ENCODE measurements around the gene TFAM.

TFAM gene

DNA sequence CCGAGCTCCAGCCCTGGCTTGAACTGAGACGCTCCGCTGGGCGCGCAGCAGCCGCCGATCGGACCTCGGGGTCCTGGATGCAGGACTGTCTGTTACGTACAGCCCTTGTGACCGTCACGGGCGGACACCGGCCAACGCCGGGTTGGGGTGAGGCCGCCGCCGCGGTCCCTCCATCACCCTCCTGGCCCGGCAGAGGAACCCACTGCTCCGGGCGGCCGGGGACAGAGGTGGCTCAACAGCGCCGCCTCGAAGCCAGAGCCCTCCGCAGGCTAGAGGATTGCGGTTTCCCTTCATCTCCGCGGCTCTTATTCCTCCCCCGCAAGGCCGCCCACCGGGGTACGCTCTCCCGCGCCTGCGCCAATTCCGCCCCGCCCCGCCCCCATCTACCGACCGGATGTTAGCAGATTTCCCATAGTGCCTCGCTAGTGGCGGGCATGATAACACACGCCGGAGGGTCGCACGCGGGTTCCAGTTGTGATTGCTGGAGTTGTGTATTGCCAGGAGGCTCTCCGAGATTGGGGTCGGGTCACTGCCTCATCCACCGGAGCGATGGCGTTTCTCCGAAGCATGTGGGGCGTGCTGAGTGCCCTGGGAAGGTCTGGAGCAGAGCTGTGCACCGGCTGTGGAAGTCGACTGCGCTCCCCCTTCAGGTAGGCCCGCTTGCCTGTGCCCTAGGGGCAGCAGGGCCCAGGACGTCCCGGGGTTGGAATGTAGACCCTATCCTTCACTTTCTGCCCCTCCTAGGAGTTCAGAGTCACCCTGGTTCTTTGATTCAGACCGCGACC, at the start of gene TFAM:
TSS of gene TFAM (plus strand) at position 412 of the 785 bp plus-strand sequence. CDS start at position 550, 138 bp downstream.
- peaks cover 34% of the 10 kb centered on the region for H3K4me1 Mint-ChIP-seq (ENCODE audit: low read depth)
- peak within 1 kb of the TSS; percentile 98 for H3K27ac Mint-ChIP-seq
- peak within 1 kb of the TSS; percentile 98 for H3K4me3 Mint-ChIP-seq
- H3K9me3 Mint-ChIP-seq, result no peaks in the 10 kb centered on the region
- DNase-seq (ENCODE audit: low spot score), result peak; percentile 94
- peaks cover 33% of the 10 kb centered on the region for H3K36me3 Mint-ChIP-seq (ENCODE audit: low read depth)
- H3K27me3 Mint-ChIP-seq (ENCODE audit: low read depth), result peaks cover 3% of the 10 kb centered on the region

DNA sequence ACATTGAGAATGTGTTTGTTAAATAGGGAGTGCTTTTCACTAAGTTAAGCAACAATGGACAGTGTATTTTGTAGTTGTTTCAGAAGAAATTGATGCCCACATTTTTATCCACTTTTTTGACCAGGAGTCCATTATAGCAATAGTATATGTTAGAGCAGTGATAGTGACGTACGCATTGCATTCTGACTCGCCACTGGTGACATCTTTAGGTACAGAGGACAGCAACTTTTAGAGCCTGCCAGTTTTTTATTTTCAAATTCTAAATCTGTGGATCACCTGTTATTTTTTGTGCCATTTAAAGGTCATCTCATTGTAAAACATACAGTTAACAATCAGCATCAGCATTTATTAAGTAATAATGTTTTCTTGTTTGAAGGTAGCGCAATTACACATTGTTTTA, 49.0 kb upstream of the TFAM start:
- peaks cover 24% of the 10 kb centered on the region for H3K4me1 Mint-ChIP-seq (ENCODE audit: low read depth)
- no peak for DNase-seq (ENCODE audit: low spot score)

DNA sequence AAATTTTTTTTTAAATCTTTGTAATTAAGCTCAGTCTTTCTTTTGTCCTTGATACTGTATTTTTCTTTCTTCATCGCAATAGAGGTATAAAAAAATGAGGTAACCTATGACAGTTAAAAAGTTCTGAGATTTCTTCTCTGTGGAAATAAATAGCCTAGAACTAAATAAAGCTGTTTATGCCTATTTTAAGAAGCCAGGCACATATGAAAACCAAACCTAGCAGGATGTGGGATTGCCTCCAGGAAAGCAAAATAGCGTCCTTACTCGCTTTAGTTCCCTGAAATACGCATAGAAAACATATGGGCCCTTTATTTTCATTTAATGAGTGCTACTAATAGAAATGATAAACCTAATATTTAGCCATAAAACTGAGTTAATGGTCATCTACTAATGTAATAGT, 43.8 kb upstream of the TFAM start:
- peaks cover 2% of the 10 kb centered on the region for H3K36me3 Mint-ChIP-seq (ENCODE audit: low read depth)
- no peaks in the 10 kb centered on the region for H3K27me3 Mint-ChIP-seq (ENCODE audit: low read depth)
- H3K4me3 Mint-ChIP-seq, result no peak overlapping the region
- no peaks in the 10 kb centered on the region for H3K9me3 Mint-ChIP-seq
- H3K4me1 Mint-ChIP-seq (ENCODE audit: low read depth), result peaks cover 14% of the 10 kb centered on the region
- H3K27ac Mint-ChIP-seq, result no peak overlapping the region
- no peak for DNase-seq (ENCODE audit: low spot score)

More for the DNA sequence above, 49.0 kb upstream of the TFAM start:
- no peaks in the 10 kb centered on the region for H3K9me3 Mint-ChIP-seq
- H3K4me3 Mint-ChIP-seq, result peak overlapping the region; percentile 94
- peaks cover 8% of the 10 kb centered on the region for H3K27me3 Mint-ChIP-seq (ENCODE audit: low read depth)
- H3K36me3 Mint-ChIP-seq (ENCODE audit: low read depth), result peaks cover 6% of the 10 kb centered on the region
- H3K27ac Mint-ChIP-seq, result no peak overlapping the region

DNA sequence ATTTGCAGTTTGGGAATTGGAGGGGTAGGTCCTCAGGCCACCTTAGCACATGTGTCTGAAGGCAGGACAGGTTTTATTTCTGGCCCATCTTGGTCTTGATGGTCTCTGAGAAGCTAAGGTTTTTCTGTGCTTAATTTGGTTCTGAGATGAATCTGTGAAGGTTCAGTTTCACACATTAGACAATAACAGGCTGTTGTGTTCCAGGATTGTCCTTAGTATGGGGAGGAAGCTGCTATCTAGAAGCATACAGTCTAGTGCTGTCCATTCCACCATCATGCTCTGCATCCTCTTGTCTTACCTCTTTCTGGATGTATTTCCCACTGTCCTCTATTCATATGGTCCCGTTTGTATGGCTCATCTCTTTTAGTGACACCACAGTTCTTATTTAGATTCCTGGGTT, 43.3 kb upstream of the TFAM start:
- peaks cover 12% of the 10 kb centered on the region for H3K4me1 Mint-ChIP-seq (ENCODE audit: low read depth)
- no peaks in the 10 kb centered on the region for H3K9me3 Mint-ChIP-seq
- H3K4me3 Mint-ChIP-seq, result no peak overlapping the region

DNA sequence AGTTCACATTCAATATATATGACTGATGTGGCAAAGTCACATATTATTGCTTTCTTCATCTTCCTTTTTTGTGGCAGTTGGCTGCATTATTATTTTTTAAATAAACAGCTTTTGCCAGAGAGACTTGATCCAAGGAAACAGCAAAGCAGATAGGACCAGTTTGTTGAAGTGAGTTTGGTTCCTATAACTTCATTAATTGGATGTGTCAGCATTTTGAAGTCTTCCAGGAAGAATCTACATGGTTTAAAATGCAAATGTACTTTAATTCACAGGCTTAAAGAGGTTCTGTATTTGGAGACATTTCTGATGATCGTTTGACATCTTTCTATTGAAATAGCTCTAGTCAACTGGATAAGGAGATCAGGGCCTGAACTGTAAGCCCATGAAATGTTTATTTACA, 37.2 kb upstream of the TFAM start:
- DNase-seq (ENCODE audit: low spot score), result no peak
- no peaks in the 10 kb centered on the region for H3K27me3 Mint-ChIP-seq (ENCODE audit: low read depth)
- peaks cover 2% of the 10 kb centered on the region for H3K4me1 Mint-ChIP-seq (ENCODE audit: low read depth)
- H3K36me3 Mint-ChIP-seq (ENCODE audit: low read depth), result peaks cover 4% of the 10 kb centered on the region
- no peak overlapping the region for H3K27ac Mint-ChIP-seq
- H3K9me3 Mint-ChIP-seq, result no peaks in the 10 kb centered on the region
- no peak overlapping the region for H3K4me3 Mint-ChIP-seq

More for the DNA sequence above, 43.3 kb upstream of the TFAM start:
- Mint-ChIP-seq H3K27me3 (ENCODE audit: low read depth) (no peaks in the 10 kb centered on the region), H3K36me3 (ENCODE audit: low read depth) (peaks cover 4% of the 10 kb centered on the region), H3K27ac (no peak overlapping the region)
- no peak for DNase-seq (ENCODE audit: low spot score)

DNA sequence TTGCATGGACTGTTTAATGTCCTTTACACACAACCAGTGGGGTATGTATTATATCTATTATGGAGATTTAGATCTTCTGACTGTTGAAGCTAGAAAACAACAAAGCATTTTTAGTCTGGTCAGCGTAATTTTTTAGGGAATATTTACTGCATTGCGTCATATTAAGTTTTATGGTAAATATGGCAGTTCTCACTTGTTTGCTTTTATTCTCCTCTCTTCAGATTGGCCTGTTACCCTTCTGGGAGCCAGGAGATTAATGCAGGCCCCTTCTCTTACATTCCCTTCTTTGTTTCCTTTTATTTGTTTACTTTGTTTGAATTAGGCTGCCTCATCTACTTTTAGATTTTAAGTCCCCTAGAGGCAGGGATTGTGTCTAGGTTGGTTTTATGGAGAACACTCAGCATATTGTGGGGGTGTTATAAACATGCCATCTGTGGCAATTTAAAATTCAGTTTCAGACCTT, 36.6 kb upstream of the TFAM start:
- H3K36me3 Mint-ChIP-seq (ENCODE audit: low read depth), result peaks cover 4% of the 10 kb centered on the region
- no peak overlapping the region for H3K27ac Mint-ChIP-seq
- peaks cover 2% of the 10 kb centered on the region for H3K4me1 Mint-ChIP-seq (ENCODE audit: low read depth)
- H3K9me3 Mint-ChIP-seq, result no peaks in the 10 kb centered on the region
- H3K4me3 Mint-ChIP-seq, result no peak overlapping the region
- no peaks in the 10 kb centered on the region for H3K27me3 Mint-ChIP-seq (ENCODE audit: low read depth)
- DNase-seq (ENCODE audit: low spot score), result no peak

DNA sequence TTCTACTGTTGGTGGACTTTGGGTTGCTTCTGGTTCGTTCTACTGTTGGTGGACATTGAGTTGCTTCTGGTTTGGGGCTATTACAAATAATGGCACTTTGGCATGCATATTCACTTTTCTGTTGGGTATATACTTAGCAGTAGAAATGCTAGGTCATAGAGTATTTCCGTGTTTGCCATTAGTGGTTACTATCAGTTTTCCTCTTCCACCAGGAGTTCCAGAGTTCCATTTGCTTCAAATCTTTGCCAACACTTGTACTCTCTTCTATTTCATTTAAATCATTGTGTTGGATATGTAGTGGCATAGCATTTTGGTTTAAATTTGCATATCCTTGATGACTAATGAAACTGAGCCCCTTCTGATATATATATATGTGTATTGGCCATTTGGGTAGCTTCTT, 35.2 kb upstream of the TFAM start:
- Mint-ChIP-seq H3K27ac (no peak overlapping the region), H3K4me1 (ENCODE audit: low read depth) (peaks cover 2% of the 10 kb centered on the region), H3K9me3 (no peaks in the 10 kb centered on the region), H3K36me3 (ENCODE audit: low read depth) (peaks cover 4% of the 10 kb centered on the region), H3K4me3 (no peak overlapping the region), H3K27me3 (ENCODE audit: low read depth) (no peaks in the 10 kb centered on the region)
- no peak for DNase-seq (ENCODE audit: low spot score)

DNA sequence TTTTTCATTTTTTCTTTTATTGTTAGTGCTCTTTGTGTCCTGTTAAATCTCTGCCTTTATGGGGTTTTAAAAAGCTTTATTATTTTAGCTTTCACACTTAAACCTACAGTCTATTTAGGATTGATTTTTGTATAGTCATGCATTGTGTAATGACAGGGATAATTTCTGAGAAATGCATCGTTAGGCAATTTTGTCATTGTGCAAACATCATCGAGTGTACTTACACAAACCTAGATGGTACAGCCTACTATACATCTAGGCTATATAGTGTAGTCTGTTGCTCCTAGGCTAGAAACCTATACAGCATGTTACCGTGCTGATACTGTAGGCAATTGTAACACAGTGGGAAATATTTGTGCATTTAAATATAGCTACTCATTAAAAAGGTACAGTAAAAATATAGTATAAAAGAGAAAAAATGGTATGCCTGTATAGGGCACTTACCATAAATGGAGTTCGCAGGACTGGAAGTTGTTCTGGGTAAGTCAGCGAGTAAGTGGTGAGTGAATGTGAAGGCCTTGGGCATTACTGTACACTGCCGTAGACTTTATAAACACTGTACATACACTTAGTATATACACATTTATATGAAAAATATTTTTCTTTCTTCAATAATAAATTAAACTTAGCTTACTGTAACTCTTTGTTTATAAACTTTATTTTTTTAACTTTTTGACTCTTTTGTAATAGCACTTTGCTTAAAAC, 34.4 kb upstream of the TFAM start:
- Mint-ChIP-seq H3K9me3 (no peaks in the 10 kb centered on the region), H3K27me3 (ENCODE audit: low read depth) (no peaks in the 10 kb centered on the region), H3K27ac (no peak overlapping the region), H3K36me3 (ENCODE audit: low read depth) (peaks cover 4% of the 10 kb centered on the region), H3K4me1 (ENCODE audit: low read depth) (peaks cover 2% of the 10 kb centered on the region), H3K4me3 (no peak overlapping the region)
- no peak for DNase-seq (ENCODE audit: low spot score)

DNA sequence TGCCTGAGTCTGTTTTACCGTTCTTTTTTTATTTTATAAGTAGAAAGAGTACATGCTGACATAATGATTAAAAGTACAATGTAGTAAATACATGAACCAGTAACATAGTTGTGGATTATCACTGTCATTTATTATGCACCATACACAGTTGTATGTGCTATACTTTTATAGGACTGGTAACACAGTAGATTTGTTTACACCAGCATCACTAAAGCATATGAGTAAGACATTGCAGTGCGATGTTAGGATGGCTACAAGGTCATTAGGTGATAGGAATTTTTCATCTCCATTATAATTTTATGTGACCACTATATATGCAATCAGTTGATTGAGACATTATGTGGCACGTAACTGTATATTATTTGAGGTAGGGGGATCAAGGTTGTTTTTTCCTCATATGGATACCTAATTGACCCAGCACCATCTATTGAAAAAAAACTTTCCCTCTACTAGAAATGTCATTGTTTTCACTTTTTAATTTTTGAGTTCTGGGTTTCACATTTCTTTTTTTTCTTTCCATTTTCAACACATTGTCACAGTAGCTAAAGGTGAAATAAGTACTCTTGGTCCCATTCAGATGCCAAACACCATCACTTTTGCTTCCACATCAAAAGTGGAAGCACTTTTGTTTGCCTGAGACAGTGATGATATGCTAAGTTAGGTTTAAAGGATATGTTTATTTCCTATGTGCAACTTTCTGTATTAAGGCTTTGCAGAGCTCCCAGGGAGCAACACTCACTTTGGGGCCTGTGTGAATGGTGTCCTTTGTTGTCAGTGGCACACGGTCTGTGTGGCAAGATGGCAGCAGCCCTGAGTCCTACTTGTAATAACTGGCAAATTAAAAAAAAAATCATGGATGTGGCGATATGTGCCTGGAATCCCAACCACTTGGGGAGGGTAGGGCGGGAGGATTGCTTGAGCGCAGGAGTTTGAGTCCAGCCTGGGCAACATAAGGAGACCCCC, 33.3 kb upstream of the TFAM start:
- no peak overlapping the region for H3K27ac Mint-ChIP-seq

DNA sequence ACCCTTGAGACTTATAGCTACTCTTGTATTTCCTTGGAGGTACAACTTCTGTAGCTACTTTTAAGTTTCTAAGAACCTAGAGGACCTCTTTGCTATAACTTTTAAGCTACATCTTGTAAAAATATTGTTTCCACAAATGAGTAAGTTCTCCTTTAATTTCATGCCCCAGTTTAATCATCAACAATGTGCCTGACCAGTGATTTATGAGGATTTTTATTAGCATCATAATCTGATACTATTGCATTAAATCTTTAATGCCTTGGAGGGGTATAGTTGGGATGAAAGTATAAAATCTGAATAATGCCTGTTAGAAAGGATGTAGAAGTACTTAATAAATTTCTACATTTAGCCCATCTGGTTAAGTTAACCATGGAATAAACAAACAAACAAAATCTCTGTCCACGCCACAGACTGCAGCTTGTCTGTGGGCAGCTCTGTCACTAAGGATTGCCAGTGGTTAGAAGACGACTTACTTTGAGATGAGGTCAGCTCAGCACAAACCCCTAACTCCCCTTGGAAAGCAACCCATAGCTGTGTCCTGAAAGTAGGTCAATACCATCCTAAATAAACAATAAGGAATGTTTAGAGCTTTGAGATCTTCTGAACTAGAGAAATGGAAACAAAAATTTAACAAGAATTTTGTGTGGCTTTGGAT, 32.1 kb upstream of the TFAM start:
- Mint-ChIP-seq H3K4me3 (no peak overlapping the region), H3K4me1 (ENCODE audit: low read depth) (peaks cover 2% of the 10 kb centered on the region)
- DNase-seq (ENCODE audit: low spot score), result no peak

More for the DNA sequence above, 33.3 kb upstream of the TFAM start:
- Mint-ChIP-seq H3K4me3 (no peak overlapping the region), H3K9me3 (no peaks in the 10 kb centered on the region), H3K36me3 (ENCODE audit: low read depth) (peaks cover 2% of the 10 kb centered on the region), H3K27me3 (ENCODE audit: low read depth) (no peaks in the 10 kb centered on the region), H3K4me1 (ENCODE audit: low read depth) (peaks cover 2% of the 10 kb centered on the region)
- DNase-seq (ENCODE audit: low spot score), result no peak

DNA sequence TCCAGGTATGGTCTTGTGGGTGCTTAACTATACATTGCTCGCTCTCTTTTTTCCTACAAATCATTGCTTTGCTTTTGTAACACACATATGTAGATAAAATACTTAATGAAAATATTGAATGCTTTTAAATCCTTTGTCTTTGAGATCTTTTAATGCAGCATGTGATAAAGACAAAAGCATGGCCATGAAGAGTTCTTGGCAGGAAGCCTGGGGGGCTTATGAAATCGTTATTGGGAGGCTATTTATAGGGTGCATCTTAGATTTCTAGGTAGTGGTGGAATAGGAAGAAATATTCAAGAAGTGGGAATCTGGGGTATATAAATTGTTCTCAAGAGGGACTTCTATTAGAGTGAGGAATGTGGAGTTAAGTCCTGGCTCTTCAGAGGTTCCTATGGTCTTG, 28.5 kb upstream of the TFAM start:
- Mint-ChIP-seq H3K4me1 (ENCODE audit: low read depth) (peaks cover 9% of the 10 kb centered on the region), H3K27ac (no peak overlapping the region), H3K4me3 (no peak overlapping the region), H3K36me3 (ENCODE audit: low read depth) (no peaks in the 10 kb centered on the region), H3K9me3 (no peaks in the 10 kb centered on the region), H3K27me3 (ENCODE audit: low read depth) (no peaks in the 10 kb centered on the region)
- DNase-seq (ENCODE audit: low spot score), result no peak

More for the DNA sequence above, 32.1 kb upstream of the TFAM start:
- Mint-ChIP-seq H3K36me3 (ENCODE audit: low read depth) (no peaks in the 10 kb centered on the region), H3K27ac (no peak overlapping the region), H3K27me3 (ENCODE audit: low read depth) (no peaks in the 10 kb centered on the region), H3K9me3 (no peaks in the 10 kb centered on the region)

DNA sequence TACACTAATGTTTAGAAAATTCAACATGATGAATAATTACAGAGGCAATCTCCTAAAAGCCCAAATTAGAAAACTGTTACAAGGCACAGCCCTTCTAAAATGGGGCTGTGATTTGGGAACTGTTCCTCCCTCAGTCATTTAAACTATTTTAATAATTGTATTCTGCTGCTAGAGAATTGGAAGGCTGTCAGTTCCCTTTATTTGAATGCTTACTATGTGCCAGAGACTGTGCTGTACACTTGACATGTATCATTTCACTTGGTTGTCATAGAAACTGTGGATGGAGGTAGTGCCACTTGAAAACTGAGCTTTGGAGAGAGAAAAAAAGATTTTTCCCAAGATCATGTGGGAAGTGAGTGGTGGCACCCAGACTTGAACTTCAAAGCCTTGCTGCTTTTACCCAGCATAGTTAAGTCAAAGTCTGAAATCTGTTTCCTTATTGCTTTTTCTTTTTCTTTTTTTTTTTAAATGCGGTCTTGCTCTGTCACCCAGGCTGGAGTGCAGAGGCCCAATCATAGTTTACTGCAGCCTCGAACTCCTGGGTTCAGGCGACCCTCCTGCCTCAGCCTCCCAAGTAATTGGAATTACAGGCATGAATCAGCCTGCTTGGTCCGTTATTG, 26.8 kb upstream of the TFAM start:
- H3K36me3 Mint-ChIP-seq (ENCODE audit: low read depth), result no peaks in the 10 kb centered on the region
- no peak overlapping the region for H3K27ac Mint-ChIP-seq
- DNase-seq (ENCODE audit: low spot score), result no peak
- H3K4me3 Mint-ChIP-seq, result no peak overlapping the region
- peaks cover 9% of the 10 kb centered on the region for H3K4me1 Mint-ChIP-seq (ENCODE audit: low read depth)
- no peaks in the 10 kb centered on the region for H3K27me3 Mint-ChIP-seq (ENCODE audit: low read depth)
- no peaks in the 10 kb centered on the region for H3K9me3 Mint-ChIP-seq

DNA sequence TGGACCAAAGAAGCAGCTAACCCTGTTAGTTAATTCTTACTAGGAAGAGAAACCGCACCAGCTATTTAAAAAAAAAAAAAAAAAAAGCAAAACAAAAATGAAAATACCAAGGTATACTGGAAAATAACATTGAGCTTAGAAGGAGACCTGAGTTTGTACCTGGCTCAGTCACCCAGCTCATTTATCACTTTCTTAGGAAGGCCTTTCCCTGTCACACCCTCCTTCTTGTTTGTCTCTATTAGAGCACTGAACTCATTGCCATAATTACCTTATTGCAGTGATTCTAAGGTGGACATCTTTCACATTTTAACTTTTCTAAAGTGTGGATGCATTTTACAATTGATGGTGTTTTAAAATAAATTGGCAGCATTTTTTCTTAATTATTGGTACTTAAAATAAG, 26.3 kb upstream of the TFAM start:
- H3K36me3 Mint-ChIP-seq (ENCODE audit: low read depth), result peaks cover 2% of the 10 kb centered on the region
- no peaks in the 10 kb centered on the region for H3K9me3 Mint-ChIP-seq
- no peaks in the 10 kb centered on the region for H3K27me3 Mint-ChIP-seq (ENCODE audit: low read depth)
- H3K27ac Mint-ChIP-seq, result no peak overlapping the region
- H3K4me1 Mint-ChIP-seq (ENCODE audit: low read depth), result peaks cover 9% of the 10 kb centered on the region
- H3K4me3 Mint-ChIP-seq, result no peak overlapping the region
- no peak for DNase-seq (ENCODE audit: low spot score)

Measured in T-helper 2 cell treated with Interferon-gamma antibody and Interleukin-4, amounts not matched to agents 5 μg/mL and 100 μg/mL, for 36 hours (primary cell).